DND-41 (cell line): ENCODE results near the gene AUTS2.

Source experiments
- EZH2 ChIP-seq: IDR thresholded peaks from 3 replicates; pipeline ENCODE4 v1.6.1; 2012; ENCODE audit warnings: borderline replicate concordance, low read depth, mild to moderate bottlenecking, moderate library complexity, low read length, inconsistent platforms; ENCODE audit not compliant: severe bottlenecking
- TF ChIP-seq, protein P1 (sequence below): IDR thresholded peaks from 2 replicates; pipeline ENCODE4 v1.5.1; 2012; ENCODE audit warnings: borderline replicate concordance, low read length, moderate library complexity, mild to moderate bottlenecking; ENCODE audit not compliant: poor library complexity, severe bottlenecking; ENCODE audit errors: extremely low read depth

DNA sequence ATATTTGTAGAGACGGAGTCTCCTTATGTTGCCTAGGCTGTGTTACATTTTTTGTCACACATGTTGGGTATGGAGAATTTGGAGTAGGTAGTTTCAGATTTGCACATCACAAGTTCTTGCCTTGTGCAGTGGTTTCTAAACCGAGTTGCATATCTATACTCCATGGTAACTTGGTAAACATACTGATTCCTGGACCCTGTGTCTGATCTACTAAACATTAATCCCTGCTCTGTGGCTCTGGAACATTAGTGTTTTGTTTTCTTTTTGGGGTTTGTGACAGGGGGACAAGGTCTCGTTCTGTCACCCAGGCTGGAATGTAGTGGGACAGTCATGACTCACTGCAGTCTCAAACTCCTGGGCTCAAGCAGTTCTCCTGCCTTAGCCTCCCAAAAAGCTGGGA is 24.7 kb downstream of the AUTS2 start:
- TF ChIP-seq, protein P1, sequence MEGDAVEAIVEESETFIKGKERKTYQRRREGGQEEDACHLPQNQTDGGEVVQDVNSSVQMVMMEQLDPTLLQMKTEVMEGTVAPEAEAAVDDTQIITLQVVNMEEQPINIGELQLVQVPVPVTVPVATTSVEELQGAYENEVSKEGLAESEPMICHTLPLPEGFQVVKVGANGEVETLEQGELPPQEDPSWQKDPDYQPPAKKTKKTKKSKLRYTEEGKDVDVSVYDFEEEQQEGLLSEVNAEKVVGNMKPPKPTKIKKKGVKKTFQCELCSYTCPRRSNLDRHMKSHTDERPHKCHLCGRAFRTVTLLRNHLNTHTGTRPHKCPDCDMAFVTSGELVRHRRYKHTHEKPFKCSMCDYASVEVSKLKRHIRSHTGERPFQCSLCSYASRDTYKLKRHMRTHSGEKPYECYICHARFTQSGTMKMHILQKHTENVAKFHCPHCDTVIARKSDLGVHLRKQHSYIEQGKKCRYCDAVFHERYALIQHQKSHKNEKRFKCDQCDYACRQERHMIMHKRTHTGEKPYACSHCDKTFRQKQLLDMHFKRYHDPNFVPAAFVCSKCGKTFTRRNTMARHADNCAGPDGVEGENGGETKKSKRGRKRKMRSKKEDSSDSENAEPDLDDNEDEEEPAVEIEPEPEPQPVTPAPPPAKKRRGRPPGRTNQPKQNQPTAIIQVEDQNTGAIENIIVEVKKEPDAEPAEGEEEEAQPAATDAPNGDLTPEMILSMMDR = no peak
- no peak for TF ChIP-seq EZH2
